Spleen (tissue), 7 donors: ENCODE data around the gene DIS3L.

Experiments used
- CTCF ChIP-seq, 11 experiments: fragments of 200-600 bp in 7 of 11; fragments of 450-650 bp in 4 of 11; sonication (generic) in 4 of 11; IDR thresholded peaks in 8 of 11; conservative IDR thresholded peaks in 3 of 11; 1 replicate in 7 of 11; 2 replicates in 4 of 11; pipeline versions ENCODE4 v1.4.0 to v1.8.0; 2016 to 2021; ENCODE audit warnings: antibody characterized with exemption in 11 of 11, inconsistent platforms in 4 of 11, mild to moderate bottlenecking in 1 of 11
- POLR2A ChIP-seq, 3 donors: fragments of 450-650 bp; IDR thresholded peaks; one replicate each; pipeline ENCODE4 v1.5.1; 2017; ENCODE audit warnings: antibody characterized with exemption in 3 of 3, mild to moderate bottlenecking in 1 of 3
- POLR2AphosphoS5 ChIP-seq, 3 donors: sonication (generic); formaldehyde crosslinking; IDR thresholded peaks; one replicate each; pipeline ENCODE4 v1.5.1; 2017; ENCODE audit warnings: antibody characterized with exemption in 3 of 3
- donor health status: DM: no; HTN: no; CAD: no; lungs with moderate emphysema.
- donor health status: DM: no; HTN: no; CAD: no.
- donor health status: DM: no; HTN: no; CAD: no.

- TF ChIP-seq CTCF (IDR thresholded peaks at IDR 0.05 in 8 of 11, conservative IDR thresholded peaks at IDR 0.05 in 3 of 11) = no peak
- TF ChIP-seq POLR2A (IDR thresholded peaks at IDR 0.05) = no peak
- no peak for TF ChIP-seq POLR2AphosphoS5 (IDR thresholded peaks at IDR 0.05)
Observed at GRCh38 chr15:66249605-66250174, 43.7 kb upstream of the DIS3L start.
